ENCODE measurements around the gene POC1A. TPM values are rescaled to one million over a fixed set of nuclear protein-coding genes. Genes with fewer than 3 reads are reported as not detected.

POC1A gene
- total and polyA plus RNA-seq, 2 donors (not counting 1 experiment from before 2014, with no cell fraction given), result 3.8 to 17.7 TPM

GRCh38 chr3:52195823-52196331, 41.7 kb upstream of the POC1A start:
- H3K9ac ChIP-seq (ENCODE audit: insufficient read depth, low read length), result no peak overlapping the region
- H3K4me1 ChIP-seq (ENCODE audit: control insufficient read depth, extremely low read depth, insufficient read depth, low read length), result peaks cover 42% of the 10 kb centered on the region
- H3K27me3 ChIP-seq (ENCODE audit: control insufficient read depth, insufficient read depth, low read length), result no peaks in the 10 kb centered on the region
- DNase-seq (ENCODE audit: low read depth in 2 of 2), result peak; percentile 23 to 80
- no peak overlapping the region for H2AFZ ChIP-seq (ENCODE audit: low read length)
- TF ChIP-seq EZH2 (IDR thresholded peaks at IDR 0.05; ENCODE audit: low read length, missing control alignments) (no peak), CTCF (conservative IDR thresholded peaks at IDR 0.05 in 1 of 2, IDR thresholded peaks at IDR 0.05 in 1 of 2; ENCODE audit: low read depth in 1 of 2, low read length in 2 of 2) (no peak)
- no peak overlapping the region for H3K4me3 ChIP-seq (replicated peaks in 1 of 4; ENCODE audit: control extremely low read depth in 1 of 4, insufficient read depth in 1 of 4, low read depth in 3 of 4, low read length in 4 of 4)
- no peaks in the 10 kb centered on the region for H4K20me1 ChIP-seq (ENCODE audit: control insufficient read depth, extremely low read depth, insufficient read depth, low read length)
- H3K4me2 ChIP-seq (ENCODE audit: extremely low read depth, insufficient read depth, low read length), result no peak overlapping the region
- H3K36me3 ChIP-seq (ENCODE audit: control insufficient read depth, insufficient read depth, low read length), result no peaks in the 10 kb centered on the region
- H3K9me3 ChIP-seq (ENCODE audit: control insufficient read depth, insufficient read depth, low read depth, low read length), result no peaks in the 10 kb centered on the region
- H3K79me2 ChIP-seq (ENCODE audit: control insufficient read depth, insufficient read depth, low read length), result peaks cover 15% of the 10 kb centered on the region
- peak overlapping the region; percentile 37 for H3K27ac ChIP-seq (ENCODE audit: insufficient read depth, low read length)

GRCh38 chr3:52195291-52195597, 41.0 kb upstream of the POC1A start:
- no peak overlapping the region for H3K9ac ChIP-seq (ENCODE audit: insufficient read depth, low read length)
- no peaks in the 10 kb centered on the region for H3K36me3 ChIP-seq (ENCODE audit: control insufficient read depth, insufficient read depth, low read length)
- H3K4me1 ChIP-seq (ENCODE audit: control insufficient read depth, extremely low read depth, insufficient read depth, low read length), result peaks cover 48% of the 10 kb centered on the region
- peaks cover 15% of the 10 kb centered on the region for H3K79me2 ChIP-seq (ENCODE audit: control insufficient read depth, insufficient read depth, low read length)
- no peaks in the 10 kb centered on the region for H3K27me3 ChIP-seq (ENCODE audit: control insufficient read depth, insufficient read depth, low read length)
- H2AFZ ChIP-seq (ENCODE audit: low read length), result no peak overlapping the region
- no peak overlapping the region for H3K27ac ChIP-seq (ENCODE audit: insufficient read depth, low read length)
- no peak overlapping the region for H3K4me2 ChIP-seq (ENCODE audit: extremely low read depth, insufficient read depth, low read length)
- no peaks in the 10 kb centered on the region for H3K9me3 ChIP-seq (ENCODE audit: control insufficient read depth, insufficient read depth, low read depth, low read length)
- H3K4me3 ChIP-seq (replicated peaks in 1 of 4; ENCODE audit: control extremely low read depth in 1 of 4, insufficient read depth in 1 of 4, low read depth in 3 of 4, low read length in 4 of 4), result no peak overlapping the region
- no peaks in the 10 kb centered on the region for H4K20me1 ChIP-seq (ENCODE audit: control insufficient read depth, extremely low read depth, insufficient read depth, low read length)
- TF ChIP-seq CTCF (conservative IDR thresholded peaks at IDR 0.05 in 1 of 2, IDR thresholded peaks at IDR 0.05 in 1 of 2; ENCODE audit: low read depth in 1 of 2, low read length in 2 of 2), result no peak
- no peak for DNase-seq (ENCODE audit: low read depth in 2 of 2)

GRCh38 chr3:52194485-52195290, 40.5 kb upstream of the POC1A start:
- no peak overlapping the region for H3K4me2 ChIP-seq (ENCODE audit: extremely low read depth, insufficient read depth, low read length)
- no peaks in the 10 kb centered on the region for H3K9me3 ChIP-seq (ENCODE audit: control insufficient read depth, insufficient read depth, low read depth, low read length)
- H3K27ac ChIP-seq (ENCODE audit: insufficient read depth, low read length), result no peak overlapping the region
- no peak overlapping the region for H3K9ac ChIP-seq (ENCODE audit: insufficient read depth, low read length)
- no peaks in the 10 kb centered on the region for H3K36me3 ChIP-seq (ENCODE audit: control insufficient read depth, insufficient read depth, low read length)
- H3K27me3 ChIP-seq (ENCODE audit: control insufficient read depth, insufficient read depth, low read length), result no peaks in the 10 kb centered on the region
- TF ChIP-seq CTCF (conservative IDR thresholded peaks at IDR 0.05 in 1 of 2, IDR thresholded peaks at IDR 0.05 in 1 of 2; ENCODE audit: low read depth in 1 of 2, low read length in 2 of 2) (no peak), EZH2 (IDR thresholded peaks at IDR 0.05; ENCODE audit: low read length, missing control alignments) (no peak)
- H3K4me1 ChIP-seq (ENCODE audit: control insufficient read depth, extremely low read depth, insufficient read depth, low read length), result peaks cover 49% of the 10 kb centered on the region
- H3K4me3 ChIP-seq (replicated peaks in 1 of 4; ENCODE audit: control extremely low read depth in 1 of 4, insufficient read depth in 1 of 4, low read depth in 3 of 4, low read length in 4 of 4), result no peak overlapping the region
- peaks cover 15% of the 10 kb centered on the region for H3K79me2 ChIP-seq (ENCODE audit: control insufficient read depth, insufficient read depth, low read length)
- peak in 1 of 2 donors; percentile 87 for DNase-seq (ENCODE audit: low read depth in 2 of 2)
- no peak overlapping the region for H2AFZ ChIP-seq (ENCODE audit: low read length)
- no peaks in the 10 kb centered on the region for H4K20me1 ChIP-seq (ENCODE audit: control insufficient read depth, extremely low read depth, insufficient read depth, low read length)

Measured in fibroblast of lung (primary cell).